AG04449 (cell line): ENCODE measurements around the gene GALNT2.

Experiments used
- CTCF ChIA-PET: fragments of 350-600 bp; formaldehyde crosslinking; extraction: SDS; loops from one replicate; lab custom pipeline; 2021; ENCODE audit warnings: antibody characterized with exemption; lab: Yijun Ruan, JAX
- POLR2A ChIA-PET: fragments of 400-600, 350-600 bp; formaldehyde crosslinking; extraction: SDS; loops from one replicate; lab custom pipeline; 2020; ENCODE audit warnings: antibody characterized with exemption, inconsistent platforms; lab: Yijun Ruan, JAX
- DNase-seq: peaks from one replicate; pipeline ENCODE4 v3.0.0-alpha.2; 2010; ENCODE audit warnings: low read depth, low spot score
- H3K4me3 ChIP-seq: 2 replicates; pipeline ENCODE4 v1.5.1; 2011; ENCODE audit warnings: low read depth, mild to moderate bottlenecking, control low read depth, low read length
- CTCF ChIP-seq: IDR thresholded peaks from one replicate; pipeline ENCODE4 v1.5.1; 2011; ENCODE audit warnings: mild to moderate bottlenecking, moderate library complexity, low read length, control low read depth, inconsistent platforms; ENCODE audit not compliant: insufficient read depth; ENCODE audit errors: missing control alignments

The GALNT2 gene

GRCh38 chr1:230097370-230097769 is 30.3 kb downstream of the GALNT2 start:
- H3K4me3 ChIP-seq: no peak overlapping the region
- TF ChIP-seq CTCF: no peak
- POLR2A ChIA-PET: no interaction called here
- CTCF ChIA-PET: no interaction called here
- DNase-seq: no peak

GRCh38 chr1:230098723-230099122 is 31.7 kb downstream of the GALNT2 start:
- TF ChIP-seq CTCF: no peak
- ChIA-PET POLR2A (no interaction called here), CTCF (no interaction called here)
- no peak overlapping the region for H3K4me3 ChIP-seq
- no peak for DNase-seq

GRCh38 chr1:230099465-230099864 is 32.4 kb downstream of the GALNT2 start:
- POLR2A ChIA-PET: no interaction called here
- H3K4me3 ChIP-seq: no peak overlapping the region
- no peak for TF ChIP-seq CTCF
- CTCF ChIA-PET: interaction anchor here (1.0 kb wide), 1 partner anchor 34 kb away, joined by 3 read pairs; no protein-coding TSS in a partner anchor
- DNase-seq: no peak

GRCh38 chr1:230100932-230101331 is 33.9 kb downstream of the GALNT2 start:
- no peak for DNase-seq
- no peak for TF ChIP-seq CTCF
- POLR2A ChIA-PET: no interaction called here
- CTCF ChIA-PET: no interaction called here
- H3K4me3 ChIP-seq: no peak overlapping the region

GRCh38 chr1:230101556-230101955 is 34.5 kb downstream of the GALNT2 start:
- no peak for DNase-seq
- CTCF ChIA-PET: interaction anchor here (0.9 to 1.3 kb wide), 3 partner anchors 8 to 14 kb away, joined by 3 to 5 read pairs (median 5); no protein-coding TSS in a partner anchor
- POLR2A ChIA-PET: no interaction called here
- TF ChIP-seq CTCF: no peak
- H3K4me3 ChIP-seq: no peak overlapping the region

GRCh38 chr1:230102046-230102445 is 35.0 kb downstream of the GALNT2 start:
- no peak for TF ChIP-seq CTCF
- POLR2A ChIA-PET: no interaction called here
- no peak for DNase-seq
- no peak overlapping the region for H3K4me3 ChIP-seq
- CTCF ChIA-PET: interaction anchor here (0.9 to 1.3 kb wide), 3 partner anchors 9 to 14 kb away, joined by 3 to 5 read pairs (median 5); no protein-coding TSS in a partner anchor
